Measurements from ENCODE around the gene CORO7. TPM values are rescaled to one million over a fixed set of nuclear protein-coding genes. Genes with fewer than 3 reads are reported as not detected.

CORO7 gene
- total and polyA plus RNA-seq, 9 of the 15 experiments (the other 6 are each of a cell fraction or from before 2014, with no cell fraction given), result 0.45 to 77.2 (median 18.7) TPM

DNA sequence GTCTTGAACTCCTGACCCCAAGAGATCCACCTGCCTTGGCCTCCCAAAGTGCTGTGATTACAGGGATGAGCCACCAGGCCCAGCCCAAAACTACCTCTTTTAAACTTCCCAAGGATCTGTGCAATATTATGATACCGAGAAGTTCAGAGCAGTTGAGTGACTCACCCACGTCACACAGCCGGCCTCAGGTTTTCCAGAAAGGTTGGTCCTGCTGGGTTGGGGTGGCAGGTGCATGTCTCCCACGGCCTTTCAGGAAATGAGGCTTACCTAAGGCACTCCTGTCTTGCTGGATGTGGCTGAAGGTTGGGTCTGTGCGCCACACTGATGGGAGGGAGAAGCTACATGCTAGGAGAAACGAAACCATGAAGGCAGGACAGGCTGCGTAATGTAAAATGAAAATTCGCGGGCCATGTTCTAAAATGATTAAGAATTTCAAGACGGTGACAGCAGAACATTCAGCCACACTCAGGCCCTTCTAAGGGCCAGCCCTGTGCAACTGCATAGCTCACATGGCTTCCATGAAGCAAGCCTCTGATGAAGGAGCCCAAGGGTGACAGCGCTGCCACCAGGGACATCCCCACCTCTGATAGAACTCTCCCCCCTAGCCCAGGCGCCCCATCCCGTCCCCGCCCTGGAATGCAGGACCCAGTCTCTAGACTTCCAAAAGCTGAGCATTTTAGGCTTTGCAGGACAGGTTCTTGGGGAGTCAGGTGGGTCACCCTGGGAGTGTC lies 107.1 kb downstream of the CORO7 start (continued):
- no peak for TF ChIP-seq YY1 (IDR thresholded peaks at IDR 0.05; ENCODE audit: borderline replicate concordance in 1 of 3, control insufficient read depth in 1 of 3, extremely low read depth in 1 of 3, insufficient read depth in 3 of 3, insufficient read length in 1 of 3, insufficient replicate concordance in 2 of 3, low read depth in 1 of 3, low read length in 2 of 3)
- no peak for TF ChIP-seq POLR2B (IDR thresholded peaks at IDR 0.05; ENCODE audit: low read depth, partially characterized antibody)
- TF ChIP-seq, protein P1, sequence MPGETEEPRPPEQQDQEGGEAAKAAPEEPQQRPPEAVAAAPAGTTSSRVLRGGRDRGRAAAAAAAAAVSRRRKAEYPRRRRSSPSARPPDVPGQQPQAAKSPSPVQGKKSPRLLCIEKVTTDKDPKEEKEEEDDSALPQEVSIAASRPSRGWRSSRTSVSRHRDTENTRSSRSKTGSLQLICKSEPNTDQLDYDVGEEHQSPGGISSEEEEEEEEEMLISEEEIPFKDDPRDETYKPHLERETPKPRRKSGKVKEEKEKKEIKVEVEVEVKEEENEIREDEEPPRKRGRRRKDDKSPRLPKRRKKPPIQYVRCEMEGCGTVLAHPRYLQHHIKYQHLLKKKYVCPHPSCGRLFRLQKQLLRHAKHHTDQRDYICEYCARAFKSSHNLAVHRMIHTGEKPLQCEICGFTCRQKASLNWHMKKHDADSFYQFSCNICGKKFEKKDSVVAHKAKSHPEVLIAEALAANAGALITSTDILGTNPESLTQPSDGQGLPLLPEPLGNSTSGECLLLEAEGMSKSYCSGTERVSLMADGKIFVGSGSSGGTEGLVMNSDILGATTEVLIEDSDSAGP (CRISPR knock-in tag; IDR thresholded peaks at IDR 0.05), result no peak
- TF ChIP-seq ZNF444 (CRISPR knock-in tag; IDR thresholded peaks at IDR 0.05), result no peak
- no peak for TF ChIP-seq ILF3 (IDR thresholded peaks at IDR 0.05; ENCODE audit: borderline replicate concordance)
- no peak for TF ChIP-seq OTX1 (CRISPR knock-in tag; IDR thresholded peaks at IDR 0.05)
- TF ChIP-seq SNAPC5 (CRISPR knock-in tag; IDR thresholded peaks at IDR 0.05), result no peak
- no peak for TF ChIP-seq ATF6 (CRISPR knock-in tag; IDR thresholded peaks at IDR 0.05)
- TF ChIP-seq ZFP36 (IDR thresholded peaks at IDR 0.05; ENCODE audit: low read depth, low read length, partially characterized antibody), result peak; percentile 39
- no peak for TF ChIP-seq CTCFL (IDR thresholded peaks at IDR 0.05; ENCODE audit: borderline replicate concordance, insufficient read depth, low read depth, low read length, poor library complexity, severe bottlenecking)
- no peak for TF ChIP-seq ELF2 (CRISPR knock-in tag; IDR thresholded peaks at IDR 0.05)

All from K562 (cell line).